CD1c-positive myeloid dendritic cell (primary cell): ENCODE measurements around the gene FKBP1A.

ENCODE experiments used
- DNase-seq: peaks from one replicate; pipeline ENCODE4 v3.0.0-alpha.2; 2016; ENCODE audit errors: extremely low spot score

The FKBP1A gene

DNA sequence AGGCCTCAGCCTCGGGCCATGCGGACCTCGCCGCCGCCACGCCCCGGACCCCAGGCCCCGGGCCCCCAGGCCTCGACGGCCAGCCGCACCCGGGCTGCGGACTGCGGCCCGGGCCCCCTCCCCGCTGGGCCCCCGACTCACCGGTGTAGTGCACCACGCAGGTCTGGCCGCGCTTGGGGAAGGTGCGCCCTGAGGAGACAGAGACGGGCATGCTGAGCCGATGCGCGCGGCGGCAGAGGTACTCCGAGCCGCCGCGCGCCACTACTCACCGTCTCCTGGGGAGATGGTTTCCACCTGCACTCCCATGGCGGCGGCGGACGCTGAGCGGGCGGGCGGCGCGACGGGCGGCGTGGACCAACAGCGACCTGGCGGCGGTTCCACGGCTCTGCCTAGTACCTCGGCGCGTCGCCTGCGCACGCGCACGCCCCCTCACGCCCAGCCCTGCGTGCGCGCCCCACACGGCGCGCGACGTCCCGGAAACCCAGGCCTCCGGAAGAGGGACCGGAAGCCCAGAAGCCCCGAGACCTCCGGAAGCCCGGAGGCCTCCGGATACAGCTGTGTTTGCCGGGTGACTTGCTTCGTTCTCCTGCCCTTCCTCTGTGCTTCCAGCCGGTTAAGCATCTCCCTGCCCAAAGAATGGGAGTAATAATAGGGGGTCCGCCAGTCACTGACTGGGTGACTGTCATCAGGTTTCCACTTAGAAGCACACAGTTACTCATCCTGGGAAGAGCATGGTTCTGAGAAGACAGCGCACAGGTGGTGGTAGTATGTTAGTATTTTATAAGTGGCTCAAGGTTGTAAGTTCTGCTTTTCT lies at the start of gene FKBP1A:
FKBP1A (minus strand) TSS at position 362 of the 814 bp plus-strand sequence; CDS start at position 306, 56 bp downstream.
- peak; percentile 93 for DNase-seq

DNA sequence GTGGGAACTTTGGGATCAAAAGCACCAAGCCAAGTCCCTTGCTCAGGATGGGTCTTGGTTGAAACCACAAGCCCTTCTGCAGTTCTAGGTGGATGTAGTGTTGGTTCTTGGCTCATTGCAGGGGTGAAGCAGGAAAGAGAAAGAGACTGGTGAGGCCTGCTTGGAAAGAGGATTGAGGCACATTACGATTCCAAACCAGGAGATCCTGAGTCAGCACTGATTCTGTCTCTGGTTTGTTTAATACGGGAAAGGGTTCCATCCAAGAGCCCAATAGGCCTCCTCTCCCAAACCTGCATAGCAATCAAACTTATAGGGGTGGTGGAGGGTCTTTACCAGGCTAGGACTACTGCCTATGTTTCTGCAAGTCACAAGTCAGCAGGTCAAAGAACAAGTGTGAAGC lies 49.5 kb upstream of the FKBP1A start:
- no peak for DNase-seq

DNA sequence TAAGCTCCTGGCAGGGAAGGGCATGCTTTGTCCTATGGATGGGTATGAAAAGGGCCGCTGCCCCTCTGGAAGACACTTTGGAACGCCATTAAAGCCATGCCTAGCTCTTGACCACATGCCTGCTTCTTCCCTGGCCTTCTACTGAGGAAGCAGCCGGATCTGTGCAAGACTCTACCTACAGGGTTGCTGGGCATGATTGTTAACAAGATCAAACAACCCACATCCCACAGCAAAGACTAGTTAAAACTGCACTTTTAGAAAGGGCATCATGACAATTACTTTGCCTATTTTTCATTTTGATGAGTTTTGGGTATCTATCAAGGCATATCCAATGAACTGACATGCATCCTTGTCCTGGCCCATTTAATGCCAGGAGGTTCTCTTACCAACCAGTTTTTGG lies 48.3 kb upstream of the FKBP1A start:
- no peak for DNase-seq

DNA sequence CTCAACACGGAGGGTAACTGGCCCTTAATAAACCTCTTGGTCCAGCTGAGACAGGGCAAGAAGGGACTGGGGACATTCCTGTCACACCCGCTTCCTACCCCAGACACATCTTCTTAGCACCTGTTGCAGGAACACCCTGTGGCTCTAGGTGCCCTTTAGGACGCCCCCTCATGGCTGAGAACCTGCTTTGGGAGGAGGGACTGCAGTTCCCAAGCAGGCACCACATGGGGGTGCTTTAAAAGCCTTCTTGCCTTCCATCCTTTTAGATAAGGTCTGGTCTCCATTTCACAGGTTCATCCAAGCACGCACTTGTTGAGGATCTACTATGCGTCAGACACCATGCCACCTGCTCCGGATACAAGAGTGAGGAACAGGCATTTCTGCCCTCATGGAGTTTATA lies 47.2 kb upstream of the FKBP1A start:
- DNase-seq, result no peak

DNA sequence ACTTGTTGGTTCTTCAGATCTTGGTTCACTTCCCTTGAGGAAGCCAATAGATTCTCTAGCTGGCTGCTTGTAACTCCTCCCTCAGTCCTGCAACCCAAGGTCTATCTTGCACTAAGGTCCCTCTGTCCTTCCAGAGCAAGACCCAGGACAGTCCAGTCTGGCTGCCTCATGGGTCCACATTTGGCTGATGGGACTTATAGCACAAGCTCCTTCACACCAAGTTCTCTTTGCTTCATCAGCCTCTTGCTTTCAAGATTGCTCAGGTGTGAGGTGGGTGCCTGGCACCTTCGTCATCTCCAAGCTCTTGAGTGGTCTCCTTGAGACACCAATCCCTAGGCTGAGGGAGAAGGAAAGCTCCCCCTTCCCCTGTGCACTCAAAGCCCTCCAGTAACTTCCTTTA lies 45.5 kb upstream of the FKBP1A start:
- no peak for DNase-seq

DNA sequence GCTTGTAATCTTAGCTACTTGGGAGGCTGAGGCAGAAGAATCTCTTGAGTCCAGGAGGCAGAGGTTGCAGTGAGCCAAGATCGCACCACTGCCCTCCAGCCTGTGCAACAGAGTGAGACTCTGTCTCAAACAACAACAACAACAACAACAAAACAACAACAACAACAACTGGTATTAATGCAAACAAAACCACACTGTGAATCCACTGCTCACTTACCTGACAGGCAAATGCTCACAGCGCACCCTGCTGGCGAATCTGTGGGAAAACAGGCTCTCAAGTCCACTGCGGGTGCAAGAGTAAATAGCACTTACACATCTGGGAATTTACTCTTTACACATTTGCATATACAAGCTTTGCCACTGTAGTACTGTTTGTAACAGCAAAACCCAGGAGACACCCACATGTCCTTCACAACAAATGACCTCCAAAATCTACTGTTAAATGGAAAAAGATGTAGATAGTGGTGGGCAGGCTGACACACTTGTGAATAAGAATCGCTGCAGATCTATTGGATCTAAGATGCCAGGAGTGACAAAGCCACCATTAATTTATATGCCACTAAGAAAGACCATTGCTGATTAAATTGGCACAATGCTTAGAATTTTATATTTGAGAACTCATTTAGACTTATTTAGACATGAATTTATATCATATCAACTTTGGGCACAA lies 44.5 kb upstream of the FKBP1A start:
- DNase-seq, result peak; percentile 85

DNA sequence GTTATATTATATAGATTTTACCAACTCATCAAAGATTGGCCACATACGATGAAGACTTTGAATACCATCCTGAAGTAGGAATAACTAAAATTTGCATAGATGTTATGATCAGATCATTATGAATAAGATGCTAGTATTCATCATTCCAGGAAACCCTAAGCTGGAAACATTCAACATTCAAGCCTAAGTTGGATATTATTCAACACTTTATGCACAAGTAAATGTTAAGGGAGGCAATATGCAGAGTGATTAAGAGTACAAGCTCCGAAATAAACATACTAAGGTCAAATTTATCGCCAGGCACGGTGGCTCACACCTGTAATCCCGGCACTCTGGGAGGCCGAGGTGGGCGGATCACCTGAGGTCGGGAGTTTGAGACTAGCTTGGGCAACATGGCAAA lies 43.4 kb upstream of the FKBP1A start:
- no peak for DNase-seq

DNA sequence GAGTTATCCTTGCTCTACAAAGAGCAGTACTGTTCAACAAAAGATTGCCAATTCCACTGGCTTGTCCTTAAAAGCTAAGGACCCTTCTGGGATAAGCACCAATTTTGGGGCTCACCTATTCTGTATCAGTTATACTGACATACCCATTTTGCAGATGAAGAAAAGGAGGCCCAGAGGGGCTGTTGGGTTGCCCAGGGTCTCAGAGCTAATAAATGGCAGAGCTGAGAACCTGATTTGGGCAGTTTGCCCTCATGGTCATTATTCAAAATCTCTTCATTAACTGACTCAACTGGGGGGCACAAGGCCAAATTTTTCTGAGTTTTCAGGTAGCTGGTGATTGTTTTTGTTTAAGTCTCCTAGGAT lies 42.5 kb upstream of the FKBP1A start:
- DNase-seq, result no peak

DNA sequence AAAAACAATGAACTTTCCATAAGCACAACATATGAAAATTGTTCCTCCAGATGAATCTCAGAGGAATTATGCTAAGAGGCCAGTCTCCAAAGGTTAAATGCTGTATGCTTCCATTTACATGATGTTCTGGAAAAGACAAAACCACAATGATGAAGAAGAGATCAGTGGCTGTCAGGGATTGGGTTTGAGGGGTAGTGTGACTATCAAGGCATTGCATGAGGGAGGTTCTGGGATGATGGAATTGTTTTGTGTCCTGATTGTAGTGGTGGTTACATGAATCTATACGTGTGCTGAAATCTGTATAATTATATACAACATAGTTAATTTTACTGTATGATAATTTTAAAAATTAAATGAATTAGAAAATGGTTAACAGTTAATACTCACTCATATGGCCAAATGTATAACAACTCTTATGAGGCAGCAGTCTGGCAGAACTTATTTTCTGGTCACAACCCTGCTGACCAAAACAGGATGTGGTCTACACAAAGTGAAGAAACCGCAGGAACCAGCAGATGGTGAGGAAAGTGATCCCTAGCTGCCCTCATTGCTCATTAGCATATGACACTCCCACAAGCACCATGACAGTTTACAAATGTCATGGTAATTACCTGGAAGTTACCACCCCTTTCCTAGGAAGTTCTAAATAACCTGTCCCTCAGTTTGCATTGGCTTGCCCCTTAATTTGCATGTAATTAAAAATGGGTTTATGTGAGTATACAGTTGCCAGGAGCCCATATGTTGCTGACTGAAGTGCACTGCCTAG lies 41.9 kb upstream of the FKBP1A start:
- DNase-seq, result peak; percentile 93

DNA sequence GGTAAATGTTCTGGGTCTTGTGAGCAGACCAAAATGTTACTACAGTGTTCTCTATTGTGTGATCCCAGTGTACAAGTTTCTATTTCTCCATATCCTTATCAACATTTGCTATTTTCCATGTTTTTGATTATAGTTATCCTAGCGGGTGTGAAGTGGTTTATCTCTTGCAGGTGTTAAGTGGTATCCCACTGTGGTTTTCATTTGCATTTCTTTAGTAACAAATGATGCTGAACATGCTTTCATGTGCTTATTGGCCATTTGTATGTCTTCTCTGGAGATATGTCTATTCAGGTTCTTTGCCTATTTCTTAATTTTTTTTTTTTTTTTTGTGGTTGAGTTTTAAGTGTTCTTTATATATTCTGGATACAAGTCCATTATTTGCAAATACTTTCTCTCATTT lies 38.3 kb upstream of the FKBP1A start:
- DNase-seq, result no peak

DNA sequence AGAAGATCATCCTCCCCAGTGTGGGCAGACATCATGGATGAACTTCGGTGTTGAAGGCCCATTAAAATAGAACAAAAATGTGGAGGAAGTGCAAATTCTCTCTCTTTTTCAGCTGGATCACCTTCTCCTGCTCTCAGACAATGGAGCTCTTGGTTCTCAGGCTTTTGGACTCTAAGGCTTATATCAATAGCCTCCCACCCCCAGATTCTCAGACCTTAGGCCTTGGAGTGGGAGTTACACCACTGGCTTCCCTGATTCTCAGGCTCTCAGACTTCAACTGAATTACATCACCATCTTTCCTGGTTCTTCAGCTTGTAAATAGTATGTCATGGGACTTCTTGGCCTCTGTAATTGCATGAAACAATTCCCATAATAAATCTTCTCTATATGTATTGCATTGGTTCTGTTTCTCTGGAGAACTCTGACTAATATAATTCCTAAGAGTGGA lies 37.2 kb upstream of the FKBP1A start:
- peak; percentile 51 for DNase-seq

DNA sequence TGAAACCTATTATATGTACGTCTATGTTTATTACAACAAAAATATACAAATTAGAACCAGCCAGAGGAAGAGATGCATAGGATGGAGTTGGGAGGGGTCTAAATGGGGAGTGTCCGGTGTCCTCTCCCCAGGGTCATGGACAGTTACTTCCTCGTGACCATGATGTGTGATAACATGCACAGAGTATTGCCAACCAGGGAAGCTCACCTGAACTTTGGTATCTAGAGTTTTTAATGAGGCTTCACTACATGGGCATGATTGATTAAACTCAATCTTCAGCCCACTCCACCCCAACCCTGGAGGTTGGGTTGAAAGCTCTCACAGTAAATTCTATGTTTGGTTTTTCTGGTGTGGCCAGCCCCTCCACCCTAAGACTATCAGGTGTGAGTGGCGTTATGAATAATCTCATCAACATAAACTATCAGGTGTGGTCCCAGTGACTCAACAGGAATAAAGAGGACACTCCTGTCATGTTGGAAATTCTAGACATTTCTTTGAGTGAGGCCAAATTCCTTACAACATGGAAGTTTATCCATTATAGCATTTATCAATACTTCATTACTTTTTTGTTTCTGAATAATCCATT lies 36.4 kb upstream of the FKBP1A start:
- no peak for DNase-seq

DNA sequence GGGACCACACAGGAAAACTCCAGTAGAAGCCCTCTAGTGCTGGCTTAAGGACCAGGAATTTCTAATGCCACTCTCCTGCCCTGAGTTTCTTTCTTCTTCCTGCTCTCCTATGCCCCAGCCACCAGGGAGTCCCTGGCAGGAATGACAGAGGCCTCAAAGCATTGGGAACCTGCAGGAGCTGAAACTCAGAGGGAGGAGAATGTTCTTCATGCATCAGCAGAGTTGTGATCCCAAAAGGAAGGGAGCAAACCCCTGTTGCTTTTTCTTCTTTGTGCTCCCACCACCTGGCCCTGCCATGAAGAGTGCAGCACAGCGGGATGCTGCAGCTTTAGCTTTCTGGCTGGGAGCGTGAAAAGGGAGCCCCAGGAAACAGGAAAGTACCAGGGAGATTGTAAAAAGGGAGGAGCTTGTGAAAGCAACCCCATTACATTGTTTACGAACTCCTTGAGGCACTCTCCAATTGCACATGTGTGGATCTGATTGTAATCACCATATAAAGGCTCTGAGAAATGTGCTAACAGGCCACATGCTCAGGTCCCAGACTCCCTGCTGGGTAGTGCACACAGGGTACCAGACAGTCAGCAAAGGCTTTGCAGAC lies 34.7 kb upstream of the FKBP1A start:
- DNase-seq, result no peak

DNA sequence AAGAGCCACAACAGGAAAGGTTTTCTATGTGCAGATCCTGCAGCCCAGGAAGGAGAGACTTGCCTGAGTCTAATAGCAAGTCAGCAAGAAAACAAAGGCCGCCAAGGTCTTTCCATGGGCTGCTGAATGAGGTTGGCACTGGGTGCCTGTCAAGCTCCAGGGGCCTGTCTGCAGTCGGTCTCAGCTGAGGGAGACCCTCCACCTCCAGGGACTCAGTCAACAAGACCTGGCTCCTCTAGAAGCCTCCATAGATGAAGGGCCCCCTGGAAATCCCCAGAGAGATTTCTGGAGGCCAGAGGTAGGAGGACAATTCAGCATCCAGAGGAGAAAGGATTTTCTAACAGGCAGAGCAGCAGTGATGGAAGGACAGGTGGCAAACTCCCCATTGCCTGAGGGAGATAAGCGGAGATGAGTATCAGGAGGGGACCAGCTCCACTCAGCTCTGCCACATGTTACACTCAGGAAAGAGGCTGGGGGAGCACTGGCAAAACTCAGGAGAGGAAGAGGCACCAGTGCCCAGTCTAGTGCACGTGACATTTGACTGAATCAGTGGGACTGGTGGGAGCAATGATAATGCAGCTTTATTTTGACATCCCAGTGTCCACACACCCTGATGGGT lies 33.5 kb upstream of the FKBP1A start:
- no peak for DNase-seq

DNA sequence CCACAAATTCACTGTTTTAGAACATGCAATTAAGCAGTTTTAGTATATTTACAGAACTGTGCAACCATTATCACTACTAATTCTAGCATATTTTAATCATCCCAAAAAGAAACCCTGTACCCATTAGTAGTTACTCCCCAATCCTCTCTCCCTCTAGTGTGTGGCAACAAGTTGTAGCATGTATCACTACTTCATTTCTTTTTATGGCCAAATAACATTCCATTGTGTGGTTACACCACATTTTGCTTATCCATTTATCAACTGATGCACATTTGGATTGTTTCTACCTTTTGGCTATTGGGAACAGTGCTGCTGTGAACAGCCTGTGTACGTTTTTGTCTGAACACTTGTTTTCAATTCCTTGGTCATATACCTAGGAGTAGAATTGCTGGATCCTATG lies 31.5 kb upstream of the FKBP1A start:
- no peak for DNase-seq

DNA sequence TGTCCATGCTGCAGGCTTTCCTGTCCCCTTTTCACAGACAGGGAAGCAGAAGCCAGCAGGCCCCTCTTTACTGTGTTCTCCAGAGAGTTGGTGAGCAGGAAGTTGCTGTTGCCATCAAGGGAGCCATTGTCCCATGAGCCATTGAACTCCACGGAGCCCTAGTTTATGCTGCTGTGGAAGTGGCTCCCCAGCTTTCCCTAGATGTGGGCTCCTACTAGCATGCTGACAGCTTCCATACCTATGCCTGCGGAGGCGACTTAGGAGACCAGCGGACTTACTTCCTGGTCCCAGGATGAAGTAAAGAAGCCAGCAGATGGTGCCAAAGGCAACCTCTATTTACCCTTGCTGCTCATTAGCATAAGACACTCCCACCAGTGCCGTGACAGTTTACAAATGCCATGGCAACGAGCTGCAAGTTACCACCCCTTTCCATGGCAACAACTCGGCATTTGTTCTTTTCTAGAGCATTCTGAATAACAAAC lies 30.8 kb upstream of the FKBP1A start:
- peak; percentile 67 for DNase-seq

DNA sequence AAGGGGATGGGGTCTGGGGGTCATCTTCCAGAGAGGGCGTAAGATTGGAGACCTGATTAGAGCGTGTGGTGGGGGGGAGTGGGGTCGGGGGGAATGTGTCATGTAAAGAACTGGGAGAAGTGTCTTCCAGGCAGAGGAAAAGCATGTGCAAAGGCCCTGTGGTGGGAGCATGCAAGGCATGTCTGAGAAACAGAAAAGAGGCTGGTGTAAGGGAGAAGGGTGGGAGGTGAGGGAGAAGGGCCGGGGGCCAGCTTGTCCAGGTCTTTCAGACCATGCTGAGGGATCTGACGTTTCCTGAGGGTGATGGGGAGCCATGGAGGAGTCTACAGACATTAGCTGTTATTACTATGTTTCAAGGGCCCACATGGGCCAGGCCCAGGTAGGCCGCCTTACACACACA lies 30.4 kb upstream of the FKBP1A start:
- no peak for DNase-seq

DNA sequence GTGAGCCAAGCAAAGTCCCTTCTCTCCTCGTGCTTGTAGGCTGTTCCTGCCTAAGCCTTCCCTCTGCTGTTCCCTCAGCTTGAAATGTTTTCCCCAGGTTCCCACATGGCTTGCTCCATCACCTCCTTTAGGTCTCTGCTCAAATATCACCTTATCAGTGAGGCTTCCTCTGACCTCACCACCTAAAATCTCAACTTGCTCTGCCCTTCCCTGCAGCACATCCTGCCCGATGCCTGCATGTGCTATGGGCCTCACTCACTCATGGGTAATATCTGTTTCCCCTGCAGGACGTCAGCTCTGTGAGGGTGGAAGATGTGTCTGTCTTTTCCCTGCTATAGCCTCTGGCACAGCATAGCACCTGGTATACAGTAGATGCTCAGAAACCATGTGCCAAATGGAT lies 29.9 kb upstream of the FKBP1A start:
- DNase-seq, result no peak

DNA sequence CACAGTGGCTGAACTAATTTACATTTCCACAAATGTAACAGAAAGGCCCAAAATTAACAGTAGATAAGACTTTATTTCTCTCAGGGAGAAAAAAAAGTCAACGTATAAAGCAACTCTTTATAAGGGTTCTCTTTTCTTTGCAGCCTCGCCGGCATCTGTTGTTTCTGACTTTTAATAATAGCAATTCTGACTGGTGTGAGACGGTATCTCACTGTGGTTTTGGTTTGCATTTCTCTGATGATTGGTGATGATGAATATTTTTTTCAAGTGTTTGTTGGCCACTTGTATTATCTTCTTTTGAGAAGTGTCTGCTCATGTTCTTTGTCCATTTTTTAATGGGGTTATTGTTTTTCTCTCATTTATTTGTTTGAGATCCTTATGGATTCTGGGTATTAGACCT lies 27.2 kb upstream of the FKBP1A start:
- DNase-seq, result no peak

DNA sequence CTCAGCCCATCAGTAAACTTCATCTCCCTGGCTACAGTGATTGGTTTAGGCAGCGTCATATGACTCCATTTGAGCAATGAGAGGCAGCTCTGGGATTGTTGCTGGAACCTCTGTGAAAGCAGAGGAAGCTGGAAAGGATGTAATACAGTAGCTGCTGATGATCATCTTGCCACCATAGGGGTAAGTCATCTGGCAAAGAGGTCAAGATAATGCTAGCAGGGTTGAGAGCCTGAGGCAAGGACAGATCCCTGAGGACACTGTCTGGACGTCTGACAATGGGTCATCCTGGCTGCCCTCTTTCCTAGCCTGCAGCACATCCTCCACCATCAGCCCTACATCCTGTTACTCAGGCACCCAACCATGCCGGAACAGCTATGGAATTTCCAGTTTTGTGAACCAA lies 25.5 kb upstream of the FKBP1A start:
- no peak for DNase-seq

DNA sequence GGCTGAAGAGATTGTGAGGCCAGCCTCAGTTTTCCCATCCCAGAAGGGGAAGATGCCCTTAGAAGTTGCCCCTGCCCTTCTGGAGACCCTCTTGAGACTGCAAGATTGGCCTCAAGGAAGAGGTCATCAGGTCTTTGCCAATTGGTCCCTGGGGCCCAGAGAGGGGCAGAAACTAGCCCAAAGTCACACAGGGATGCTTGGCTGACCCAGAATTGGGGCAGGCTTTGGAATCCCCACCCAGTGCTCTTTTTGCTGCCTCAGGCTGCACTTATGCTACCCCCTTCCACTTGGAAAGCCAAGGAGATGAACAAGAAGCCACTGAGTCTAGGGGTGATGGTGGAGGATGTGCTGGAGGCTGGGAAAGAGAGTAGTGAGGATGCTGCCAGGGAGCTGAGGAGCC lies 24.9 kb upstream of the FKBP1A start:
- DNase-seq, result no peak
